IPS-18c (cell line): ENCODE results near the gene TANK.
"Not testable (repeated sequence)": the region's sequence is repeated elsewhere in the genome, so short reads cannot be mapped to it uniquely, and the experiment has no call there.

Experiments
- H3K4me3 ChIP-seq: 2 replicates; pipeline ENCODE4 v1.7.0; 2013; ENCODE audit warnings: low read depth, mild to moderate bottlenecking, low read length, moderate library complexity; ENCODE audit not compliant: insufficient read depth
- H3K9me3 ChIP-seq: one replicate; pipeline ENCODE4 v1.6.1; 2013; ENCODE audit warnings: mild to moderate bottlenecking, low read length, moderate library complexity; ENCODE audit not compliant: control insufficient read depth, insufficient read depth

Gene TANK

DNA sequence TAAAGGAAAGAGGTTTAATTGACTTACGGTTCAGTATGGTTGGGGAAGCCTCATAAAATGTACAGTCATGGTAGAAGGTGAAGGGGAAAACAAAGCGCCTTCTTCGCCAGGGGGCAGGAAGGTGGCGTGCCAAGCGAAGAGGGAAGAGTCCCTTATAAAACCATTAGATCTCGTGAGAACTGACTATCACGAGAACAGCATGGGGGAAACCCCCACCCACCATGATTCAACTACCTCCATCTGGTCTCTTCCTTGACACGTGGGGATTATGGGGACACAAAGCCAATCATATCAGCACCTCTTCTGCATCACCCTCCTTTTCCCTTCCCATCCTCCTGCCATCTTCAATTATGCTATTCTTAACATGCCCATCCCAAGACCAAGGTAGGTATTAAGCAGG lies 29.9 kb upstream of the TANK start:
- H3K9me3 ChIP-seq: no peaks in the 10 kb centered on the region
- no peak overlapping the region for H3K4me3 ChIP-seq

- Histone ChIP-seq H3K9me3 (no peaks in the 10 kb centered on the region), H3K4me3 (no peak overlapping the region)
Observed at GRCh38 chr2:161131074-161131680, 29.1 kb upstream of the TANK start.

DNA sequence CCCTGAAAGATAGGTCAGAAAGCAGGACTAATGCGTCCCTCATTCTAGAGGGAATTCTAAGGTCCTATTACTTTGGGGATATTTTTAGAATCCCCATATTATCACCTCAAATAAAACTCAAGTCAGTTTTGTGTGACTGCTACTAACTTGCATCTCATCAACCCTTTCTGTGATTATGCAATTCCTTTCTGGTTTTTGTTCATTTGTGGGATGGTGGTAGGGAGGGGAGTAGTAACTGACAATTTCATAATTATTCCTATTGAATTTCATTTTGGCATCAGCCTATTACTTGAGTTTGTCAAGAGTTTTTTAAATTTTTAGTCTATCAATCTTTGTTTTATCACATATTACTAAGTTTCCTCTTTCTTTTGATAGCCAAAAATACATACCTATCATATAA lies 28.4 kb upstream of the TANK start:
- no peaks in the 10 kb centered on the region for H3K9me3 ChIP-seq
- no peak overlapping the region for H3K4me3 ChIP-seq

GRCh38 chr2:161132384-161132783 lies 27.8 kb upstream of the TANK start:
- H3K4me3 ChIP-seq, H3K9me3 ChIP-seq: not testable (repeated sequence)

DNA sequence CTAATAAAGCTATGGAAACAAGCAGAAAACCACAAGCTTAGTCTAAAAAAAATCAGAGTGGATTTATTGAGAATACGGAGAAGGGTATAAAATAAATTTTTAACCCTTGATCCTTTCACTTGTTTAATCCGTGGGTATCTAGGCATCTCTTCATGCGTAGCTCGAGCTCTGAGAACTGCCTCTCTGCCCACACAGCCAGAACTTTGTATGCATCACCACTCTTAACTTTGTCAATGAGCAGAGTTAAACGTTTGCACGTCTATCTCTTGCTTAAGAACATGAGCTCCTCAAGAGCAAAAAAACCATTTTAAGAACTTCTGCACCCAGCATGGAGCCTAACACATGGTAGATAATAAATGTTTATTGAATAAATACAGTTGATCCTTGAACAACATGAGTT lies 26.9 kb upstream of the TANK start:
- Histone ChIP-seq H3K4me3 (no peak overlapping the region), H3K9me3 (no peaks in the 10 kb centered on the region)

DNA sequence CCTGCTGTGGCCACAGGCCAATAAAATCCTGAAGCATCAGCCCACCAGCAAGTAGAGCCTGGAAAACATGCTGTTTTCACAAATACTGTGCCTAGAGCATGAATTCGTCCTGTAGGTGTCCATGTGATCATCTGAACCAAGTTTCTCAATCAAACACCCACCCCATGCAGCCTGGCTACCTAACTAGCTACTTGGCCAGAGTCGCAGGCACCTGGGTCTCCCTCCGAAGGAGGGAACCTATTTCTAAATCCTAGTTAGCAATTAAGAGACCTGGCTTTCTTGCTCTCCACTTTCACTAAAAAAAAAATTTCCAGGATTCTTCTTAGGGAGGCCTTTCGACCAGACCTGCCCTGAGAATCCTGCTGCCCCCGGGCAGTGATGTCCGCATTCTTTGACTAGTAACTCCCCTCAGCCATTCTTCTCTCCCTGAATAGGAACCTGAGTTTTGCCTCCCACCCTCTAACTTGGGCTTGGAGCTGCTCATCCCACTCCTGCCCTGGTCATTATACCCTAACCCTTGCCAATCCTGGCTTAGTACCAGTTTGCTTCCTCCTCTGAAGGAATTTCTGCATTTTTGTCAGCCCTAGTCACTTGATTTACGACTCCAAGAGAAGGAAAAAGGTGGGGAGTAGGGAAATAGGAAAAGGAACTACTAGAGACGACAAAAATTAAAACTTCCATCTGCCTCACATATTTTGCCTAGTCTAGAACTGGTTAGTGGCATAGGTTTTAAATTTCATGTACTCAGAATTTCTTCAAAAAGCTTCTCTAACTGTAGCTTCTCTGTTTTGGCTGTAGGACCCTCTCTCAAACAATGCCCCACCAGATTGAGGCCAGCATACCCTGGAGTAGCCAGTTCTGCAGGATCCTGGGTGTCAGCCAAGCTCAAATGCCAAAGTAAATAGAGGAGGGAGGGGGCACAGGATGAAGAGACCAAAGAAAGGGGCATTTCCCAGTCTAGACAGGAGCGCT lies 25.4 kb upstream of the TANK start:
- no peaks in the 10 kb centered on the region for H3K9me3 ChIP-seq
- H3K4me3 ChIP-seq: no peak overlapping the region

- no peak overlapping the region for H3K4me3 ChIP-seq
- H3K9me3 ChIP-seq: no peaks in the 10 kb centered on the region
Observed at GRCh38 chr2:161135951-161136593, 24.2 kb upstream of the TANK start.

- H3K4me3 ChIP-seq: no peak overlapping the region
- H3K9me3 ChIP-seq: no peaks in the 10 kb centered on the region
Observed at GRCh38 chr2:161136696-161137324, 23.4 kb upstream of the TANK start.

- Histone ChIP-seq H3K4me3 (no peak overlapping the region), H3K9me3 (no peaks in the 10 kb centered on the region)
Observed at GRCh38 chr2:161138429-161138828, 21.8 kb upstream of the TANK start.

GRCh38 chr2:161139098-161139987 lies 20.9 kb upstream of the TANK start:
- no peaks in the 10 kb centered on the region for H3K9me3 ChIP-seq
- H3K4me3 ChIP-seq: no peak overlapping the region

- H3K4me3 ChIP-seq: no peak overlapping the region
Observed at GRCh38 chr2:161141033-161141432, 19.2 kb upstream of the TANK start.

DNA sequence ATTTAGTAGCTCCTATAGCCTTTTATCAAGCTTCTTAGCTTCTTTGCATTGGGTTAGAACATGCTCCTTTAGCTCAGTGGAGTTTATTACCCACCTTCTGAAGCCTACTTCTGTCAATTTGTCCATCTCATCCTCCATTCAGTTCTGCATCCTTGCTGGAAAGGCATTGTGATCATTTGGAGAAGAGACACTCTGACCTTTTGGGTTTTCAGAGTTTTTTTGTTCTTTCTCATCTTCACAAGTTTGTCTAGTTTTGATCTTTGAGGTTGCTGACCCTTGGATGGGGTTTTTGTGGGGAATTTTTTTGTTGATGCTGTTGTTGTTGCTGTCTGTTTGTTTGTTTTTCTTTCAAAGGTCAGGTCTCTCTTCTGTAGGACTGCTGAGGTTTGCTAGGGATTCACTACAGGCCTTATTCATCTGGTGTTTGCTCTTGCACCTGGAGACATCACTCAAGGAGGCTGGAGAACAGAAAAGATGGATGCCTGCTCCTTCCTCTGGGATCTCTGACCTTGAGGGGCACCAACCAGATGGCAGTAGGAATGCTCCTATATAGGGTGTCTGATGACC lies 13.9 kb upstream of the TANK start:
- Histone ChIP-seq H3K9me3 (no peaks in the 10 kb centered on the region), H3K4me3 (no peak overlapping the region)

More at GRCh38 chr2:161141033-161141432, 19.2 kb upstream of the TANK start:
- H3K9me3 ChIP-seq: no peaks in the 10 kb centered on the region

- Histone ChIP-seq H3K9me3 (no peaks in the 10 kb centered on the region), H3K4me3 (no peak overlapping the region)
Observed at GRCh38 chr2:161146996-161147395, 13.2 kb upstream of the TANK start.

DNA sequence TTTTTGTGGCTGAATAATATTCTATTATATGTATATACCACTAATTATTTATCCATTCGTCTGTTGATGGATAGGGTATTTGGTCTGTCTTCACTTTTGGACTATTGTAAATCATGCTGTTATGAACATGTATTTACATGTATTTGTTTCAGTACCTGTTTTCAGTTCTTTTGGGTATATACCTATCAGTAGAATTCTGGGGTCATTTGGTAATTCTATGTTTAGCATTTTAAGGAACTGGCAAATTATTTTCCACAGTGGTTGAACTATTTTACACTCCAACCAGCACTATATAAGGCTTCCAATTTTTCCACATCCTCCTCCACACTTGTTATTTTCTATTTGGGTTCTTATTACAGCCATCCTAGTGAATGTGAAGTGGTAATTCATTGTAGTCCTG lies 12.4 kb upstream of the TANK start:
- Histone ChIP-seq H3K4me3 (no peak overlapping the region), H3K9me3 (no peaks in the 10 kb centered on the region)

GRCh38 chr2:161150704-161151103 lies 9.5 kb upstream of the TANK start:
- no peaks in the 10 kb centered on the region for H3K9me3 ChIP-seq

DNA sequence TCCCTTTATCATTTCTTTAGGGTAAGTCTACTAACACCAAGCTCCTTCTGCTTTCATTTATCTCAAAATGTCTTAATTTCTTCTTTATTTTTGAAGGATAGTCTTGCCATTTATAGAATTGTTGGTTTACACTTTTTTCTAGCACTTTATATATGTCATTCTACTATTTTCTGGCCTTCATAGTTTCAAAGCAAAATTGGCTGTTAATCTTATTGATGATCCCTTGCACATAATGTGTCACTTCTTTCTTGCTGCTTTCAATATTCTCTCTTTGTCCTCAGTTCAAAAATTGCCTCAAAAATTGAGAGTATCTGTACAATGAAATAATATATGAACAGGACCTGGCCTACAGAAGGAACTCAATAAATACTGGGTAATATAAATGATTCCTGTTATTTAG lies 7.9 kb upstream of the TANK start:
- Histone ChIP-seq H3K4me3 (no peak overlapping the region), H3K9me3 (no peaks in the 10 kb centered on the region)

More at GRCh38 chr2:161150704-161151103, 9.5 kb upstream of the TANK start:
- no peak overlapping the region for H3K4me3 ChIP-seq
